HL-60/S4 treated with phorbol 12-myristate 13-acetate at 8.2 ng/mL for 4 days and 3 days (cell line): Measurements from ENCODE around the gene WFIKKN2.

Source experiments
- in situ Hi-C: fragments of 300-500 bp; cut with MboI; formaldehyde crosslinking; loops from 2 replicates; pipeline ENCODE4 v1.15.0; 2022; ENCODE audit warnings: low sequenced_read_pairs

WFIKKN2 gene

DNA sequence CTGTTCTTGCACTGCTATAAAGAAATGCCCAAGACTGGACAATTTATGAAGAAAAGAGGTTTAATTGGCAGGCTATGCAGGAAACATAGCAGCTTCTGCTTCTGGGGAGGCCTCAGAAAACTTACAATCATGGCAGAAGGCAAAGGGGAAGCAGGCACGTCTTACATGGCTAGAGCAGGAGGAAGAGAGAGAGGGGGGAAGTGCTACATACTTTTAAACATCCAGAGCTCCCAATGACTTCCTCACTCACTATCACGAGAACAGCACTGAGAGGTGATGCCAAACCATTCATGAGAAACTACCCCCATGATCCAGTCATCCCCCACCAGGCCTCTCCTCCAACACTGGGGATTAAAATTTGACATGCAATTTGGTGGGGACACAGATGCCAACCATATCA, 13.3 kb downstream of the WFIKKN2 start:
- in situ Hi-C loops = no loop called here

DNA sequence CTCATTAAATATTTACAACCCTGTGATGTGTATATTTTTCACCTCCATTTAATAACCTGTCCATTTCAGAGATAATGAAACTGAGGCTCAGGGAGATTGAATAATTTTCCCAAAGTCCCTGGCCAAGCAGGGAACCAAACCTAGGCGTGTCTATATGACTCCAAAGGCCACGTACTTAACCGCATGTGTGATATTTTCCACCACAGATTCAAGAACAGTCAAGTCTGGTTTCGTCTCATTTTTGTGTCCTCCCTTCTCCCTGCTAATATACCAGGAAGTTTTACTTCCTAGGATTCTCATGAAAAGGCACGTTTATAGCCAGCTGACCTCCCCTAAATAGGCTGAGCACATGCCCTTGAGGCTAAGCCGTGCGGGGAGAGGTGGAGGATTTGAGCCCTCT, 15.3 kb downstream of the WFIKKN2 start:
- in situ Hi-C loops = no loop called here

DNA sequence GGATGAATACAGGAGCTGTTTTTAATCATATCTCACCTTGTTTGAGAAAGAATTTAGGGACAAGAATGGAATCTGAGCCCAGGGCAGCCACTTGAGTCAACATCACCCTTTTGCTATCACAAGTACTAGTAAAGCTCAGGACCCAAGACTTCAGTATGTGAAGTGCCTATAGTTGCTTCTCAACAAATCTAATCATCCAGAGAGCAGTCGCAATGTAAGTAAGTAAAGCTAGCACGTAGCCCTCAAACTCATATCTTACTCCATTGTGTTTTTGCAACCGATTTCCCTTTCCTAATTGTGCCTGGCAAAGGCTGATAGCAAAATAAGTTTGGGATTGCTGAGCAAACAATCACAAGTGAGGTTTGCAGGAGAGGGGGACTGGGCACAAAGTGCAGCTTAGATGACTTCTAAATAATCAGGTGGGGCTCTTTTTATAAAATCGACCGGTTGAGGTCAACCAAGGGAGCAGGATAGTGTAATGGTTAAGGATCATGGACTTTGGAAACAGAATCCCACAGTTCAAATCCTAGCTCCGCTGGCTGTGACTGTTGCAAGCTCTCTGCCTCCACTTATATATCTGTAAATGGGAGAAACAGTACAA, 17.7 kb downstream of the WFIKKN2 start:
- in situ Hi-C loops = no loop called here

DNA sequence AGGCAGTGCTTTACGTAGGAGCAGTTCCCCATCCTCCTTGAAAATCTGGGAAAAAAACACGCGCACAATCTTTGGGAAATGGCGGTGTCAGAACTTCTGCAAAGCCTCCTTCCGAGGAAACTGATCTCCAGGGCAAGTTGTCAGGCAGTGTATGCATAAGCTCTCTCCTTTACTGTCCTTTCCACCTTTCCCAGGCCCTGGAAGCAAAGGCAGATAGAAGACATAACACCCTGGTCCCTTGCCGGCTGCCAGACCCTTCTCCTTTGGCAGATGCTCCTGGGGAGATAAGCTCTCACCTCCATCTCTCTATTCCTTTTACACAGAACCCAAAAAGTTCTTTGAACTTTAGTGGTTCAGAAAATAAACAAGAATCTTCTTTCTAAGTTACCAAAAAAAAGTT, 18.4 kb downstream of the WFIKKN2 start:
- in situ Hi-C loops = no loop called here

DNA sequence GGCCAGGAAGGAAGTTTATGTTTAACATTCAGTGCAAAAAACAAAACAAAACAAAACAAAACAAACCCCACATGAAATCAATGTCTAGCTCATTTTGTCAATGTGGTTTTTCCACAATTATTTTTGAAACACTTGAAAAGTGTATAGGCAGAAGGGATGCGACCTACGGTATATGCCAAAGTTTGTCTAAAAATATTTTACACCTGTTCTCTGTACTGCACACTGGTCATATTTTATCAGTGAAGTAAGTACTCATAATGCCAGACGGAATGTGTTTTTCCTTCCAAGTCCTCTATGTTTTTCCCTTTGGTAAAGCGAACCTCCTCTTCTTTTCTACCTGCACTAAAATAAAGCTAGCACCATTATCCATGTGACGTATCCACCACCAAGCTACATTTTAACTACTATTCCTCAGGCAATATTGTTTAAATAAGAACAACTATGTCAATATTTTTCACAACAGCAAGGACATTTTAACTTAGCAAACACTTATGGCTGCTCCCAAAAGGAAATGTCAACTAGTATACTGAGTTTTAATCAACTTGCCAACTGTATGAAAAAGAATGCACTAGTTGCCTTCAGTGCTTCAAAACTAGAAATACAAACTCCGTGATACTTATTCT, 20.4 kb downstream of the WFIKKN2 start:
- in situ Hi-C loops = no loop called here

DNA sequence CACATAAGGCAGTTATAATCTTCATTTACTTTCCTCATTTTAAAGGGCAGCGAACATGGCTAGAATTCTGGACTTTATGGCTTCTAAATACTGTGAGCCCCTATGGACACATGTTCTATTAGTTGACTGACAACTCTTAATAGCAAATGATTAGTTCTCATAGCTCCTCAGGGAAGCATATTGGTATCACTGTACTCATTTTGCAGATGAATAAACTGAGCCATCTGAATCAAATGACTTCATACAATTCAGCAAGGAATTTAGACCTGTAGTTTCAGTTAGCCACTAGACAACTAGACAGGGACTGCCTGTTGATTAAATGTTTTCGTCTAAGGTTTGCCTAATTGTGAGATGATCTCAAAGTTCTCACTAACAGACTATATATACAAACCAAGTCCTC, 21.0 kb downstream of the WFIKKN2 start:
- in situ Hi-C loops = no loop called here

DNA sequence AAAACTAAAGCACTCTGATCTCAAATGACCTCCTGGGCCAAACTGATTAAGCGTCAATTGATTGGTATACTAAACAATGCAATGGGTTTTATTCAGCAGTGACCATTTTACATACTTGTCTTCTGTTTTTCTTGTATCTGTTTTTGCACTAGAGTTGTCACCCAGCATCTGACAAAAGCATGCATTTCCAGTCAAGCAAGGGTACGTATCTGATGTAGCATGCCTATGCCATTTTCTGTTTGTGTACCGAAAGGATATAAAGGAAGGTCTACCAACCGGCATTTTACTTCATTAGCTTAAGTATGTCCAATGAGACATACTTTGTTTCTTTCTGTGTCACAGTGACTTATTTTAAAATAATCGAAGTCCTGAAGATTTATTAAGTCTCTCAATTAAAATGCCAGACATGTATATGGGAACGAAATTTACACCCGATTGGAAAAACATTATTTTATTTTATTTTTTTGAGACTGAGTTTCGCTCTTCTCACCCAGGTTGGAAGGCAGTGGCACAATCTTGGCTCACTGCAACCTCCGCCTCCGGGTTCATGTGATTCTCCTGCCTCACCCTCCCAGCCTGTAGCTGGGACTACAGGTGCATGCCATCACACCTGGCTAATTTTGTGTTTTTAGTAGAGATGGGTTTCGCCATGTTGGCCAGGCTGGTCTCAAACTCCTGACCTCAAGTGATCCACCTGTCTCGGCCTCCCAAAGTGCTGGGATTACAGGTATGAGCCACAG, 23.3 kb downstream of the WFIKKN2 start:
- in situ Hi-C loops = no loop called here

DNA sequence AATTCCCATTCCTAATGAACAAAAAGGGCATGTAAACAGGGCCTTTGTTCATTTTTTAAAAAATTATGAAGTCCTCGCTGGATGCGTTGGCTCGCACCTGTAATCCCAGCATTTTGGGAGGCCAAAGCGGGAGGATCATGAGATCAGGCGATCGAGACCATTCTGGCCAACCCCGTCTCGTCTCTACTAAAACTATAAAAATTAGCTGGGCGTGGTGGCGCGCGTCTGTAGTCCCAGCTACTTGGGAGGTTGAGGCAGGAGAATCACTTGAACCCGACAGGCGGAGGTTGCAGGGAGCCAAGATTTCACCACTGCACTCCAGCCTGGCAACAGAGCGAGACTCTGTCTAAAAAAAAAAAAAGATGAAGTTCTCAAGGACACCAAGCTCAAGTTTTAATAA, 24.3 kb downstream of the WFIKKN2 start:
- in situ Hi-C loops = loop anchor here (5.0 kb wide), 1 partner anchor 88 kb away; no protein-coding TSS in a partner anchor

DNA sequence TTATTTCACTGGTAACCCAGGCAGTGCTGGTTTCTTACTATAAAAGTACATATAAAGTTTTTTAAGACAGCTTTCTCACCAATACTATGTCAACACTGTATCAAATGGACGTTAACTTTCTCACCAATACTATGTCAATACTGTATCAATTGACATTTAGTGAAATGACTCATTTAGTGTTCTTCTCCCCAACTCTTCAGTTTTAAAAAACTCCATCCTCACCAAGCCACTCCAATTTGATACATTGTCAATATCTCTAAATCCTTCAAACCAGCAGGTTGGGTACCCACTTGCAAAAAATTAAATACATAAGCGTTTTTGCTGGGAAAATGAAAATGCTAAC, 25.9 kb downstream of the WFIKKN2 start:
- in situ Hi-C loops = loop anchor here (5.0 kb wide), 1 partner anchor 86 kb away; no protein-coding TSS in a partner anchor

DNA sequence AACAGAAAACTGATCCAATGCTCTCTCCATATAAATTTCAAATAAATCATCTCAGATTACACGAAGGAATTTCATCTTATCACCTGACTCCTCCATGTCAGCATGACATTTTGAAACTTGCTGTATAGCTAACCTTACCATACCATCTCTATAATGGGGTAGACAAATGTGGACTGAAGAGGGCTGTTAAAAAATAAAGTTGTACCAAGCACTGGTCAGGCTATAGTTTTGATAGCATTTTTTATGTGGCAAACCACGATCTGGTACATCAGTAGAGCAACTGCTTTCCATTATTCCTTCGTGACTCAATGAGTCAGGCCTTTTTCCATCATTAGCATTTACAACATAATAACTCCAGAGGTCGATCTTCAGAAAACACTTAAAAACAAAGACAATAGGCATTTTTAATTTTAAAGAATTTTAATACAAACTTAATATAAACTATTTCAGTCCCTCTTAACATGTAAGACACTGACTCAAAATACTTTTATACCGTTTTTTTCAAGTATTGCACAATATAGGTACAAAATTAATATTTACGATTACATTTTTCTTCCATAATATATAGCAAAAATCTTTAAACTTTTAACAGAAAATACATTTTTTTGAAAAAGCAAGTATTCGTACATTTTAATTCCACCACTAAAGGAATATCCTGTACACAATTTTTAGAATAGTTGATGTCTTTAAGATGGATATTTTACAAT, 26.6 kb downstream of the WFIKKN2 start:
- in situ Hi-C loops = loop anchor here (5.0 kb wide), 1 partner anchor 85 kb away; no protein-coding TSS in a partner anchor

DNA sequence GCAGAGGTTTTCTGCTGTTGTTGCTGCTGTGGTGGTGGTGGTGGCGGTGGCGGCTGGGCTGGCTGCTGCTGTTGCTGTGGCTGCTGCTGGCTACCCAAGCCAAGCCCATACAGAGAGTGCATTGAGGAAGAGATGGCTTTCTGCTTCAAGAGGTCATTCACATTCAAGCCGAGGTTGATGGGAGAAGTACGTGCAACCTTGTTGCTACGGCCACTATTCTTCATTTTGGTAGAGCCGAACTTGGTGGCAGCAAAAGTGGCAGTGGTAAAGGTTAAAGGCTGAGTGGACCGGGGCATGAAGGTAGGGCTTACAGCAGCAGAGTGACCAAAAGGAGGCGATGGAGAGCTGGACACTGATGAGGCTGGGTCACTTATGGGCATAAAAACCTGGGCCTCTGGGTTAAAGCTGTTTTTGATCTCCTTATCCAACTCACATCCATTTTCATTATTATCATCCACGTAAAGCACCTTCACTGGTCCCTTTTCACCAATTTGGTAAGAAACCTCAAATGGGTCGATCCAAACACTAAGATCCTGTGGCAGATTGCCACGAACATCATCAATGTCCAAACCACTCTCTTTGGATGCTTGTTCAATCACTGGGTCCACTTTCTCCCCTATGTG, 27.9 kb downstream of the WFIKKN2 start:
- in situ Hi-C loops = loop anchor here (5.0 kb wide), 1 partner anchor 84 kb away; no protein-coding TSS in a partner anchor

DNA sequence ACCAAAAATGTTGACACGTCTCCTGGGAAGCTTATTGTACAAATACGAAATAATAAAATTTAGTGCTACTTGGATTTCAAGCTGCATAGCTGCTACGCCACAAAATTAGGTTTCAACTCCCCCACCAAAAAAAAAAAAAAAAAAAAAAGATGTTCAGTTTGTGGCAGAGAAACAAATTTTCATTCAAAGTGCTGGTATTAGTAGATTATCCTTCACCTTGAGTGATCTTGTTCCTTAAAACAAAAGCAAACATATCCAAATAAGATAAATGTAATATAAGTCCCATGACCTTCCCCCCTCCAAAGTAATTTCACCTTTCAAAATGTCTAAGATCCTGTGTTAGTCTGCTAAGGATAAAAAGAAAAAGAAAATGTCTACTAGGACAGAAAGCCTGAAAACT, 28.5 kb downstream of the WFIKKN2 start:
- in situ Hi-C loops = loop anchor here (5.0 kb wide), 1 partner anchor 83 kb away; no protein-coding TSS in a partner anchor

DNA sequence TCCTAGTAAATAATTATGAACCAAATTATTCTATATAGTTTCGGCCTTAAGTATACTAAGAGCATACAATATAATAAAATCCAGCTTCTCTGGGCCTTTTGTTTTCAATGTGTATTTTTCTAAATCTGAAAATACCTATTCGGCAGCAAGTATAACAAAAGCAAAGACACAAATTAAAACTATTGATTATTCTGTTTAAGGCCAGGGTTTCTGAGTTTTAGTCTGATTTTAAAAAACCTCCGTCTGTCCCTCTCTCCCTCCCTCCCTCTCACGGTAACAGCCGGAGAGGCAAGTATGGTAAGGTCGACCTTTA, 29.3 kb downstream of the WFIKKN2 start:
- in situ Hi-C loops = loop anchor here (5.0 kb wide), 1 partner anchor 83 kb away; no protein-coding TSS in a partner anchor

DNA sequence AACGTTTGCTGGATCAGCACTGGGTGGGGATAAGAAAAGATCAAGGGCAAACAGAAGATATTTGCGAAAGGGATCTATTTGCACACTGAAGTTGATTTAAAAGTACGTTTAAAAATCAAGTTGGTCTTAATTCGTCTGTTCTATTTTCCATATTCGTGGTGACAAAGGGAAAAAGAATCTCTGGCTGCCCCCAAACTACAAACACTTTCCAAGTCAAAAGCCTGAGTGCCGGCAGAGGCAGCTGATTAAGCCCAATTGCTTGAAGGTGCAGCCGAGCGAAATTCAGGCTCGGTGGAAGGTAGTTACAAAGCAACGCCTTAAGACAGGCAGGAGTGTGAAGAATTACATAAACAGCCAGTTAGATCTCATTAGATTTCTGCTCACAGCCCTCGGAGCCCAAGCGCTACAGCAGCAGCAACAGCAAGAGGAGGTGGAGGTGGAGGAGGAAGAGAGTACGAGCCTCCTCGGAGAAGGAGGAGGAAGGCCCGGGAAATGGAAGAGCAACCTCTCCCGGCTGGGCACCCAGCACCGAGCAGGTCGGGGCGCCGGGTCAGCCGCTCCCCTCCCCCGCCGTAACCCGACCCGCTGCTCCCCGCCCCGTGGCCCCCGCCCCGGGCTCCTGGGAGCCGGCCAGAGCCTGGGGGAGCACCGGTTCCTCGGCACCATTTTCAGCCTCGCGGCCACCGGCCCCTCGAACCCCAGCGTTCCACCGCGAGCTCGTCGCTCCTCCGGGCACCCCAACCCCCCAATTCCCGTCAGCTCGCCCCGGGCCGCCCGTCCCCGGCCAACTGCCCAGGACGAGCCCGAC, 29.9 kb downstream of the WFIKKN2 start:
- in situ Hi-C loops = no loop called here

DNA sequence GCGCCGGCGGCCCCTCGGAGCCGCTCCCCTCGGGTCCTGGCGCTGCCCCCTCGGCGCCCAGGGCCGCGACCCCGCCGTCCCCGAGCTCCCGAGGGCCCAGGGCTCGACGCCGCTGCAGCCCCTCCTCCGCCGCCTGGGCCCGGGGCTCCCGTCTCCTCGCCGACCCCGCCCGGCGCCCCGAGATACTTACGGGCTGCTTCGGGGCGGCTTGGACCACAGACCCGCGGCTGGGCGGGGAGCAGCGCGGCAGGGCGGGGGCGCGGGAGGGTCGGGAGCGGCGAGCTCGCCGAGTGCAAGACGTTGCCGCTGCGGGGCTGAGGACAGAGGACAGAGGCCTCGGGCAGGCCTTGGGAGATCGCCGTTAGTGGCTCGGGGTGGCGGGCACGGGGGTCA, 30.5 kb downstream of the WFIKKN2 start:
- in situ Hi-C loops = no loop called here

DNA sequence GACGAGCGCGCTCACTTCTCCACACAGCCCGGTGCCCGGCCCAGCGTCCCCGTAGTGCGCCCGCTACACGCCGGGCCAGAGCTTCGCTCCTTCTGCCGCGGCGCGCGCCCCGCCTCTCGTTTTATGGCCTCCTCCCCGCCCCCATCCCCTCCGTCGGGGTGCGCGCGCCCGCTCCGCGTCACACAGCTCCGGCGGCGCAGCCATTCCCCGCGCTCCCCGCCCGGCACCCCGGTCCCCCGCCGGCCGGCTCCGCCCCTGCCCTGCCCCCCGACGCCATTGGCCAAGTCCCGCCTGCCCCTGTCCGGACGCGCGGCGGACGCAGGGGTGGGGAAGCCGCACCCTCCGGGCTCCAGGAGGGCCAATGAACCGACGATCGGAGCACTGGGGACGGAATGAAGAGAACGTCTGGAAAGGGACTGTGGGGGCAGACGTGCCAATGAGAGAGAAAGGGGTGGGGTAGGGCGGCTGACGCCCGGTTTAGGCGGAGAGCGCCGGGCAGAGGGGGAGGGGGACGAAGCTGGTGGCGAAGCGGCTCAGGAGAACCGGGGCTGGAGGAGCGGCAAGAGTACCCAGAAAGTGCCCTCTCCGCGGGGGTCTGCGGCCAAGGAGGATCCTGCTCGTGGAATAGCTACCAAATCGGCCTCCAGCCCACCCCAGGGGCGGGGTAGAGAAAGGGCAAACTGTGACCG, 31.0 kb downstream of the WFIKKN2 start, which contains the start of gene TOB1:
TOB1 (minus strand) TSS at position 94 of the 689 bp plus-strand sequence. CDS start 2,337 bp downstream, outside the sequence.
- in situ Hi-C loops = no loop called here

DNA sequence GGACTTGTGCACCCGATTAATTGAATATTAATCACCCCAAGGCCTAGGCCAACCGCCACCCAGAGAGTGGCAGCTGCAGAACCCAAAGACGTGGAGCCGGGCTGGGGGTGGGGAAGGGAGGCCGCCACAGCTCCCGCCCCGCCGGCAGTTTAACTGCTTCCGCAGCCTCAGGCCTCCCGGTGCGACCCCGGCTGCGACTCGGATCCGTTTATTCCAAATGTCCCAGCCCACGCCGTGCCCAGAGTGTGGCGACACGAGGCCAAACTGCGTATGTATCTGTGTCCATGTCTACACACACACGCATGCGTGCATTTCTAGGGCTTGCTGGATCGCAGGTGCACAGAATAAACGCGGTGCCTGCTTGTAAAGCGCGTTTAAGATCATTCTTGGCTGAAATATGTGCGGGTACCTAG, 31.6 kb downstream of the WFIKKN2 start:
- in situ Hi-C loops = no loop called here

DNA sequence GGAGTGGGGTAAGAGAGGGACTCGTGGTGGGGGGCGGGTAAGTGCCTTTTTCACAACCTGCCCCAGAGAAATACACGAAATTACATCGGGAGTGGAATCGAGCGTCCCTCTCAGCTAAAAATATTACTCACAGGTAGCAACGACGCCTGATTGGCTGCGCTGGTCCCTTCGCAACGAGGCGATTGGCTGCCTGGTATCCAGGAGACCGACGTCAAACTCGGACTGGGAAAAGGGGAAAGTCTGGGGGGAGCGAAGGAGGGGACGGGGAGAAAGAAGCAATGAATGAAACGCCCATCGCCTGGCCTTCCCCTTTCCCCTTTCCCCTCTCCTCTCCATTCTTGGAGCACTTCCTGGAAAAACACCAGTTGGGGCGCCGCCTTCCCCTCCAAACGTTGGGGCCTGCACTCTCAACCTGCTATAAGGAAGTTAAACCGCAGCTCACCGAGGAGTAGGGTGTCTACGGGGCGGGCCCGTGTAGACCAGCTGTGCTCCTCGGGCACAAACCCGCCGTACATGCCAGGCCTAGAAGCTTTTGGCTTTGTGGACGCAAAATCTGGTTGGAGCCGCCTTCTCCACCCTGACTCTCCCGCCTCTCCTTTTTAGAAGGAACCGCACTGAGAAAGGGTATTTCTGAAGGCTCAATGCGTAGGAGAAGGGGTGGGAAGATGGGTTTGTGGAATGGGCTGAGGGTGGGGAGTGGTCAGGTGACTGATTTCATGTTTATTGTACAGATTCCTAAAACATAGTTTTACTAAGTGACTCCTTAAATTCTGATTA, 32.2 kb downstream of the WFIKKN2 start:
- in situ Hi-C loops = no loop called here

DNA sequence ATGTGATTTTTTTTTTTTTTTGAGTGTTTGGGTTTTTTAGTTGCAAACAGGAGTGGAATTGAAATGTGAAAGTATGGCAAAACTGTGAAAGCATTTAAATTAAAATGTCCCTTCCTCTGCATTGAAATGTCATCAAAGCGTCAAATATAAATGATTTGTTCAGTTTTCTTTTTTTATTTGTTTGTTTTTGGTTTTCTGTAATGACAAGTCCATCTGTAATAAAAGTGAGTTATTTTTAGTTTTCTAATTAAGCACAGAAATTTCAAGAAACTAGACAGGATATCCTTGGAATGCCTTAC, 32.7 kb downstream of the WFIKKN2 start:
- in situ Hi-C loops = no loop called here
